Right renal pelvis (tissue), 4 donors: ENCODE measurements around the gene PRRT1B. TPM values are rescaled to one million over a fixed set of nuclear protein-coding genes. Genes with fewer than 3 reads are reported as not detected.
A peak's percentile ranks its signal among the peaks of the same experiment; 100 is the strongest.

ENCODE experiments used
- DNase-seq, 4 donors: peaks; one replicate each; pipeline ENCODE4 v3.0.0-alpha.2; 2013; ENCODE audit warnings: low read depth in 4 of 4, low spot score in 3 of 4, missing footprints in 1 of 4
- polyA plus RNA-seq, 4 donors: library from polyadenylated mRNA; unstranded; fragments of 120-200 nt; gene quantifications; one replicate each; pipeline ENCODE4 v1.2.1, GENCODE V29; 2013; ENCODE audit not compliant: insufficient read length in 4 of 4

PRRT1B gene
- polyA plus RNA-seq, 4 donors = 0.71 to 1.4 (median 0.91) TPM

DNA sequence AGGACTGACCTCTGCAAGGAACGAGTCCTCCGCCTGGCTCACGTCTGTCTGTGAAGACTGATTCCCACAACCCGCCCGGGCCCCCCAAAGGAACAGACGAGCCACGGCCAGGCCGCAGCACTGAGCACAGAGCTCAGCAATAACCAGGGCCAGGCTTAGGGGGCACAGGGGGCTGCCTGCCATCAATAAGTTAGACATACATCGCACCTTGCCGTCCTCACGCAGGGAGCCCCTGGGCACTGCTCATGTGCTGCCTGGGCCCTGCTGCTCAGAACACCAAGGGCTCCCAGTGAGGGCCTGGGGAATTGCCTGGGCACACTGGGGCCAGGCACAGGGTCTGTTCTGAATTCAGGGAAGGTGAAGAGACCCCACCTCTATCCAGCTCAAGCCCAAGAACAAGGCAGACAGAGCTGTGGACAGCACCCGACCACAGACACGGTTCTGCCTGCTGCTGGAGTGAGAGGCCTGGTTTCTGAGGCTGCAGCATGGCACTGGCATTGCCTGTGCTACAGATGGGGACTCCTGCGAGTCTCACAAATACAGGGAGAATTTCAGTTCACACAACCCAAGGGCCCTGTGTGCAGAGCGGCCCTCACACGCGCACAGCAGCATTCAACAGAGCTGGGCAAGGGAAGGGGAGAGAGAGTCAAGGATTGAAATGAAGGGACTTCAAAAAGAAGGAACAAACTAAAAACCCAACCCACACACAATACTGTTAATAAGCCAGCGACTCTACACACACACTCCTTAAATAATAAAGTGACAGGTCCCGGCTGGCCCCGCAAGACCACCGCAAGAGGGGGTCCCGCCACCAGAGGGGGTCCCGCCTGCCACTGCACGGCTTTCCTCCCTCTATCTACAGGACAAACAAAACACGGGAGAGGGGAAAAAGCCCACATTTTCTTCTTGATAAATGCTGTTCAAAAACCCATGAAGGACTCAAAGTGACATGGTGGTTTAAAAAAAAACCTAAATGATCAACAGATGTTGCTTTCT is 32.0 kb downstream of the PRRT1B start:
- no peak for DNase-seq

DNA sequence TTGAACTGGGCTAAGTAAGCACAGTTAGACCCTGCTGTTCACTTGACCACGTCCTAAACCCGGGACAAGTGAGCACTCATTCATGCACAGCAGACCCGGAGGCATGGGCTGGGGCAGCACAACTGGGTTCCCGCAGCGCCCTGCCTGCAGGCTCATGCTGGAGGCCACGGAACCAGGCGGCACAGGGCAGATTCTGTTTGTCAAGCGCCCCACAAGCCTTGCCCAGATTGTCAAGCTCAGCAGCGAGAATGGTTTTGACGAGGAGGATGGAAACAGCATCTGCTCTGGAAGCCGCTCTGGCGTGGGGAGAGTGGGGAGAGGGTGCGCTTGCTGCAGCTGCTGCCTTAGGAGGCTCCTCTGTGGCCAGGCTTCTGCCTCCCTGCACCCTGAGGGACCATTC is 32.7 kb downstream of the PRRT1B start:
- no peak for DNase-seq

GRCh38 chr9:131578731-131579504 is 33.6 kb downstream of the PRRT1B start:
- no peak for DNase-seq

GRCh38 chr9:131579789-131580211 is 34.5 kb downstream of the PRRT1B start:
- DNase-seq = no peak

DNA sequence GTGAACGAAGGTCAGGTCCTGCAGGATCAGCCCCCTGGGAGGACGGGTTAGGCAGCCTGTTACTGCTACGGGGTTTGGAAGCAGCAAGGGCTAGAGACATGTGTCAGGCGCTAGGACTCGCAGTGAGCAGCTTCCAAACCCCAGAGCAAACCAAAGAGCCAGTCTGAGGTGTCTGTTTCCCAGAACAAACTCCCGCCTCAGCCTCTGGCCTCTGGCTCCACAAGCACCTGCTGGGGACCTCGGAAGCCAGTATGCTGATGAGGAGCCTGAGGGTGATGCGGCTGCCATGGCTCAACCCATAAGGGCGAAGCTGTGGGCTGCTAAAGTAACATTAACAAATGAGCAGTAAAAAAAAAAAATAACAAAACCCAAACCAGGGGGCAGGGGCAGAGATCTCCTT is 35.0 kb downstream of the PRRT1B start:
- no peak for DNase-seq

DNA sequence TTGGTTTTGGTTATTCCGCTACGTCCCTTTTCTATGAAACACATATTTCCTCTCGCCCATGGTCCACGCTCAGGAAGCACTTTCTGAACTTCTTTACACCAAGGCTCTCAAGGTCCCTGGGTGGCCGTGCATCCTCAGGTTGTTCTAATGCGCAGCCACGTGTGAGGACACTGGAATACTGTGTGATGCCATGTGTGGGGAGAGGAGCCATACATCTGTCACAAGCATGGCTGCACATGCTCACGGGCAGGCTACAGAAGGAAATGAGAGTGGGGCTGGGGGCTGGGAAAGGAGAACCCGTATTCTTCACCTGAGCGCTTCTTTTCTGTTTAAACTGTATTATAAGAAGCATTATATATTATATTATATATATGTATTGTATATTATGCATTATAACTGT is 36.7 kb downstream of the PRRT1B start:
- no peak for DNase-seq

- DNase-seq = no peak
Measured at GRCh38 chr9:131582466-131583336, 37.4 kb downstream of the PRRT1B start.

GRCh38 chr9:131583337-131583645 is 38.0 kb downstream of the PRRT1B start:
- no peak for DNase-seq

- no peak for DNase-seq
Measured at GRCh38 chr9:131583836-131584555, 38.7 kb downstream of the PRRT1B start.

DNA sequence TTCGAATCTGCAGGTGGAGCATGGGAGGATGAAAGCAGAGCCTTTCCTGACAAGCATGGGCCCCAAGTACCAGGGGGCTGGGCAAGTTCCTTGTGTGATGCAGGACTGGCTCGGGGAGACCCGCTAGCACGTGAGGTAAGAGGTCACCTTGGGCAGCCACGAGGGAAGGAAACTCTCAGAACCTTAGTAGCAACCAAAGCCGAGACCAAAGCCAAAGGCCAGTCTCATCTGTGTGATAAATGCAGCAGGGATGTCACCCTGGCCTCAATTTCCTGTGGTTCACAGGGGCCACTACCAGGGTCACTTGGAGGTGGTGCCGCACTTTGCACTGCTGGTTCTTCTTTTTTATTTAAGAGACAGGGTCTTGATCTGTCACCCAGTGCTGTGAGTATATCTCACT is 39.5 kb downstream of the PRRT1B start:
- DNase-seq = no peak

- no peak for DNase-seq
Measured at GRCh38 chr9:131585375-131585774, 40.1 kb downstream of the PRRT1B start.

- no peak for DNase-seq
Measured at GRCh38 chr9:131587331-131587730, 42.0 kb downstream of the PRRT1B start.

GRCh38 chr9:131587906-131588305 is 42.6 kb downstream of the PRRT1B start:
- no peak for DNase-seq

DNA sequence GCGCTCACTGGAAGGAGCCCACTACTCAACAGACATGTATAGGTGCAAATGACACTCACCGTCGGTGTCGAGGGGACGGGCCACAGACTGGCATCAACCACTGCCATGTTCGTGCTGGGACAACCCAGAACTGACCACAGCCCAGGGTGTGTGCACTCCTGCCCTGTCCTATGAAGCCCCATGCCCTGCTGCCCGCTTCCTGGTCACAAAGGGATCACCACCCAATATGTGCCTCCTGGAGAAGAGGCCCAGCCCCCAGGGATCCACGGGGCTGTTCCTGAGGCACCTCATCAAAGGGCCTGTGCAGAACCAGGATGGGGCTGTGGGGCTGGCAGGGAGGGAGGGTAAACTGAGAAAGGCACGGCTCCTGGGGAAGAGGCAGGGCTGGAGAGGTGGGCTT is 43.1 kb downstream of the PRRT1B start:
- no peak for DNase-seq

GRCh38 chr9:131589124-131589711 is 43.9 kb downstream of the PRRT1B start:
- no peak for DNase-seq

DNA sequence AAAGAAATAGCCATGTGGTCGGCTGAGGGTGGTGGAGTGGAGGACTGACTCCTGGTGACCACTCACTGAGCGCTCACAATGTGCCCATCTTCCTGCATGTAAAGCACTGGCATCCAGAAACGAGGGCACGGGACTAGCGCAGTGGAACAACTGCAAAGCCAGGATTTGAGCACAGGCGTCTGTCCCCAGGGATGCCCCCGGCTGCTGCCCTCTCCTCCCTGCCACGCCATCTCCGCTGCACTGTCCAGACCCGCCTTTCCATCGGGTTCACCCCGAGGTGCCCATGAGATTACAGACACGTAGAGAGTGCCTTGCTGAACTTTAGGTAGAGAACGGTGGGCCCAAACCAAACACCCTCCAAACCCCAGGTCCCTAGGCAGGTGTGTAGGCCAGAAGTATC is 44.7 kb downstream of the PRRT1B start:
- DNase-seq = no peak

DNA sequence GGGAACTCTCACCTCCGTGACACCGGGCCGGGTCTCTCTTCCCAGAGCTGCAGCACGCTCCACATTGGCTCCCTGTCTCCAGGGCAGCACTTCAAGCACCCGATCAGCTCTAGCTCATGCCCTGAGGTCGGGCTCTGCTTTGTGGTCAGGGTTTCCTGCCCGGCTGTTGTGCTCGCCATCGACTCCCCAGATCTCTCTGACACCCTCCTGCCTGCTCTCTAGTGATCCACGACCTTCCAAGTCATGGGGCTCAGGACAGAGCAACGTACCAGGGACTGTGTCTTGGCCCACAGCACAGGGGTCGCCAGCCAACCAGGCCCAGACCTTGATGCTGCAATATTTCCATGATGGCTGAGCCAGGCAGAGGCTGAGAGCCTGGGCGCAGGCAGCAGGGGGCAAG is 45.1 kb downstream of the PRRT1B start:
- no peak for DNase-seq

GRCh38 chr9:131590907-131591844 is 45.9 kb downstream of the PRRT1B start:
- DNase-seq = peak in 2 of 4 donors; percentile 40 to 56

DNA sequence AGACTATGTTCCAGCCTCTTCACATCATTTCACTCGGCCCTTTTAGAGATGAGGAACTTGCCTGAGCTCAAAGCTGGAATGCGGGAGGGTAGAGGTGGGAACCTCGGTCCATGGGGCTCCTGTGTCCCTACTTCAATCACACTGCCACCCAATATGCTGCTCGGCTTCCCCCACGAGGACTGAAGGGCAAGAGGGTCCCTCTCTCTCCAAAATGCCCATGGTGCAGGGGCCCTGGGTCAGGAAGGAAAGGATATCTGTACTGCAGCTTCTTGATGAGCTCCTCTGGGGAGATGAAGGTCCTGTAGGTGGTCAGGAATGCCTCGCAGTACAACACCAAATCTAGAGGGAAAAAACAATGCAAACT is 46.5 kb downstream of the PRRT1B start:
- no peak for DNase-seq
